Spleen (tissue), 7 donors: ENCODE data around the gene SERPINB12.

Experiments used
- CTCF ChIP-seq, 11 experiments: fragments of 200-600 bp in 7 of 11; fragments of 450-650 bp in 4 of 11; sonication (generic) in 4 of 11; IDR thresholded peaks in 8 of 11; conservative IDR thresholded peaks in 3 of 11; 1 replicate in 7 of 11; 2 replicates in 4 of 11; pipeline versions ENCODE4 v1.4.0 to v1.8.0; 2016 to 2021; ENCODE audit warnings: antibody characterized with exemption in 11 of 11, inconsistent platforms in 4 of 11, mild to moderate bottlenecking in 1 of 11
- POLR2AphosphoS5 ChIP-seq, 3 donors: sonication (generic); formaldehyde crosslinking; IDR thresholded peaks; one replicate each; pipeline ENCODE4 v1.5.1; 2017; ENCODE audit warnings: antibody characterized with exemption in 3 of 3
- donor health status: DM: no; HTN: no; CAD: no; lungs with moderate emphysema.
- donor health status: DM: no; HTN: no; CAD: no.
- donor health status: DM: no; HTN: no; CAD: no.

DNA sequence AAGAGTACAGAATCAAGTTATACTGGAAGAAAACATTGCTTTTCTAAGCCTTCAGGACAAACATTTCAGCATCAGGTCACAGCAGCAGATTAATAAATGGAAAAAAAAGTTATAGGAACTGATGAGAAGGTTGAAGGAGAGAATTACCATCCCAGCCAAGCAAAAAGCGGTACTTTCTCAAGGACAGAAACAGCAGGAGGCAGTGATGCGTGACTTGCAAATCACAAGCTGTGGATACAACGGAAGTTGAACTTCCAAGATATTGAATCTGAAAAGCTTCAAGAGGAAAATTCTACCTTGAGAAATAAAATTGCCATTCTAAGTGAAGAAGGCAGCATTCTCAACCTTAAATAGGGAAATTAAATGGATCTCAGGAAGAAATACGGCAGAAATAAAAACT, 18.5 kb upstream of the SERPINB12 start:
- TF ChIP-seq CTCF (IDR thresholded peaks at IDR 0.05 in 8 of 11, conservative IDR thresholded peaks at IDR 0.05 in 3 of 11) (no peak), POLR2AphosphoS5 (IDR thresholded peaks at IDR 0.05) (no peak)
